Cardiac muscle cell (in vitro differentiated cells and primary cell): ENCODE data around the gene PTH1R. TPM values are rescaled to one million over a fixed set of nuclear protein-coding genes. Genes with fewer than 3 reads are reported as not detected.

Experiments used
- DNase-seq, 2 donors: peaks; one replicate each; pipeline versions ENCODE4 v3.0.0 to v3.0.0-alpha.2; 2010 to 2017; ENCODE audit warnings: low read depth in 1 of 2, low spot score in 1 of 2
- H3K27ac ChIP-seq: fragments of 200-600 bp; sonication (generic); 2 replicates; pipeline ENCODE4 v1.5.1; 2016
- H3K27me3 ChIP-seq: fragments of 200-600 bp; sonication (generic); 2 replicates; pipeline ENCODE4 v1.6.0; 2016; ENCODE audit warnings: control low read depth
- H3K36me3 ChIP-seq: fragments of 200-600 bp; sonication (generic); 2 replicates; pipeline ENCODE4 v1.5.1; 2016; ENCODE audit warnings: control low read depth
- H3K4me1 ChIP-seq: fragments of 200-600 bp; sonication (generic); 2 replicates; pipeline ENCODE4 v1.8.1; 2017; ENCODE audit warnings: low read depth, mild to moderate bottlenecking, mixed run types
- H3K4me3 ChIP-seq: fragments of 200-600 bp; sonication (generic); 2 replicates; pipeline ENCODE4 v1.5.1; 2016; ENCODE audit warnings: mild to moderate bottlenecking
- H3K9me3 ChIP-seq: fragments of 200-600 bp; sonication (generic); 2 replicates; pipeline ENCODE4 v1.5.1; 2017; ENCODE audit warnings: low read depth, mild to moderate bottlenecking, control low read depth
- polyA plus RNA-seq: library from polyadenylated mRNA; unstranded; fragments of >200 nt; fragmentation: Nextera tagmentation; extraction: Ambion mirVana; gene quantifications from 2 replicates; pipeline ENCODE4 v1.2.1, GENCODE V29; 2016
- total RNA-seq: library from RNA; depleted of rRNA; stranded (reverse); fragments of >200 nt; gene quantifications from 2 replicates; pipeline ENCODE4 v1.2.3, GENCODE V29; 2016
- TF ChIP-seq, protein P1 (sequence below): IDR thresholded peaks from 2 replicates; pipeline ENCODE4 v1.5.1; 2012; ENCODE audit warnings: low read depth, mild to moderate bottlenecking, low read length

PTH1R gene
- total RNA-seq (101 and 121 TPM in 2 replicates), polyA plus RNA-seq (112 and 164 TPM in 2 replicates)

DNA sequence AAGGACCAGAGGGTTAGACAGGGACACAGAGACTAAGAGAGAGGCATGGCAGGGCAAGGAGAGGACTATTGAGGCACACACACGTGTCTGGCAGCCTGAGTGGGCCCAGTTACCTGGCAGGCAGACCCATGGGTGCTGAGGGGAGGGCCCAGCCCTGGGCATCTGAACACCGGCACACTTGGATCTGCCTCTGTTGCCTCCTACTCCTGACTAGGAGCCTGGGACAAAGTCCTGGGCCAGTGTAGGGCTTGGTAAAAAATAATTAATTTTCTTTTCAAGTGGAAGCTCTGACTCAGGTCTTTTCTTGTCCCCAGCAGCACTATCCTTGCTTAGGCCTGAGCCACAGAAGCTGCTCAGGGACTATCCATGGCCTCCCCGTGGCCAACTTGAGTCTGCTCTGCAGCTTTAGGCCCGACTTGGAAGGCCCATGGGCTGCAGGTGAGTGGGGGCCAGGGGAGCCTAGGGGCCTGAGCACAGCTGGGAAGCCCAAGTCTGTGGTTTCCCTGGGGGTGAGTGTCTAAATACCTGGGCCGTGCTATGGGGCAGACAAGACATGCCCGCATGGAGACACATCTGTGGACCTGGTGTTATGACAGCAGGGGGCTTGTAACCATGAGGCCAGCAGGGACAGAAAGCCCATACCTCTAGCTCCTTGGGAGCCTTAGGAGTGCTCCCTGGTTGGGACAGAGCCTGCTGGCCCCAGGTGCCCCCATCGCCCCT is at the start of gene PTH1R:
TSS of gene PTH1R (plus strand) at position 316 of the 720 bp plus-strand sequence. CDS start 5,839 bp downstream, outside the sequence.
- no peaks in the 10 kb centered on the region for H3K27me3 ChIP-seq
- H3K4me1 ChIP-seq: peaks cover 76% of the 10 kb centered on the region
- TF ChIP-seq, protein P1, sequence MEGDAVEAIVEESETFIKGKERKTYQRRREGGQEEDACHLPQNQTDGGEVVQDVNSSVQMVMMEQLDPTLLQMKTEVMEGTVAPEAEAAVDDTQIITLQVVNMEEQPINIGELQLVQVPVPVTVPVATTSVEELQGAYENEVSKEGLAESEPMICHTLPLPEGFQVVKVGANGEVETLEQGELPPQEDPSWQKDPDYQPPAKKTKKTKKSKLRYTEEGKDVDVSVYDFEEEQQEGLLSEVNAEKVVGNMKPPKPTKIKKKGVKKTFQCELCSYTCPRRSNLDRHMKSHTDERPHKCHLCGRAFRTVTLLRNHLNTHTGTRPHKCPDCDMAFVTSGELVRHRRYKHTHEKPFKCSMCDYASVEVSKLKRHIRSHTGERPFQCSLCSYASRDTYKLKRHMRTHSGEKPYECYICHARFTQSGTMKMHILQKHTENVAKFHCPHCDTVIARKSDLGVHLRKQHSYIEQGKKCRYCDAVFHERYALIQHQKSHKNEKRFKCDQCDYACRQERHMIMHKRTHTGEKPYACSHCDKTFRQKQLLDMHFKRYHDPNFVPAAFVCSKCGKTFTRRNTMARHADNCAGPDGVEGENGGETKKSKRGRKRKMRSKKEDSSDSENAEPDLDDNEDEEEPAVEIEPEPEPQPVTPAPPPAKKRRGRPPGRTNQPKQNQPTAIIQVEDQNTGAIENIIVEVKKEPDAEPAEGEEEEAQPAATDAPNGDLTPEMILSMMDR: no peak
- no peaks in the 10 kb centered on the region for H3K36me3 ChIP-seq
- H3K4me3 ChIP-seq: no peak within 1 kb of the TSS
- no peak for DNase-seq
- H3K27ac ChIP-seq: peak within 1 kb of the TSS; percentile 84
- no peaks in the 10 kb centered on the region for H3K9me3 ChIP-seq

DNA sequence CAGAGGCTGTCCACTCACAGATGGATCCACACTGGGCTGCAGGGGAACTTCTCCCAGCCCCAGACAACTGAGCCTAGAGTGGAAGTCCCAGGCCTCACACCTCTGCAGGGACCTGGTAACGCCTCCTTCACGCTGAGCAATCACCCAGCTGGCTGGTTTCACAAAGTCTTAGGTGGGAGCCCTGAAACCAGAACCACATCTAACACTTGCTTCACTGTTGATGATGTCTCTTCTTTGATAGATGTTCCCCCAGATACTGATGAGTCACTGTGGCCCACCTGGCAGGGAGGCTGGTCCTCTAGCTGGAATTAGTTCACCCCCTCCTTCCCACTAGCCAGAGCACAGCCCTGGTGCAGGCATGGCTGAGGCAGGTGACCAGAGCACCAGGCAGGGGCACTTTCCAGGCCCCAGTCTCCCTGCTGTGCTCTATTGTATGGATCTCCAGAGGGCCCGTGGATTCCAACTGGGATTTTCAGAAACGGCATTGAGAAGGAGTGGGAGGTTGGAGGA is 47.8 kb upstream of the PTH1R start:
- Histone ChIP-seq H3K4me1 (no peaks in the 10 kb centered on the region), H3K36me3 (peaks cover 82% of the 10 kb centered on the region), H3K4me3 (no peak overlapping the region), H3K9me3 (no peaks in the 10 kb centered on the region), H3K27me3 (no peaks in the 10 kb centered on the region), H3K27ac (peak overlapping the region; percentile 27)
- TF ChIP-seq, protein P1: no peak
- DNase-seq: no peak

DNA sequence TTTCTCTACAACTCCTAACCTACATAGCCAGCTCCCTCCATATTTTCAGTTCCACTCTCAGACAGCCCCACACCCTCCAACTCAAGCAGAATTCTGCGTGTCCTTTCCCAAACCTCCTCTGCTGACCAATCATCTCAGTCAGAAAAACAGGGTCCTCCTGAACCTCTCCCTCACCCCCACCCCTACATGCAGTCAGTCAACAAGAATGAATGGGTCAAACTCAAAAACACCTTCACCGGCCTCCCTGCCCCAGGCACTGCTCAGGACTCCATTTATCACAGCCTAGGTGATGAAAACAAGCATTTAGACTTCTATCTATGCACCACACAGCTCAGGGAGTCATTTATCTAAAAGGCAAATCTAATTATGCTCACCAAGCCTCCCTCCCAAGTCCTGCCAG is 46.7 kb upstream of the PTH1R start:
- Histone ChIP-seq H3K27me3 (no peaks in the 10 kb centered on the region), H3K9me3 (no peaks in the 10 kb centered on the region), H3K27ac (peak overlapping the region; percentile 43), H3K4me1 (no peaks in the 10 kb centered on the region), H3K36me3 (peaks cover 81% of the 10 kb centered on the region), H3K4me3 (no peak overlapping the region)
- no peak for DNase-seq
- TF ChIP-seq, protein P1: no peak

DNA sequence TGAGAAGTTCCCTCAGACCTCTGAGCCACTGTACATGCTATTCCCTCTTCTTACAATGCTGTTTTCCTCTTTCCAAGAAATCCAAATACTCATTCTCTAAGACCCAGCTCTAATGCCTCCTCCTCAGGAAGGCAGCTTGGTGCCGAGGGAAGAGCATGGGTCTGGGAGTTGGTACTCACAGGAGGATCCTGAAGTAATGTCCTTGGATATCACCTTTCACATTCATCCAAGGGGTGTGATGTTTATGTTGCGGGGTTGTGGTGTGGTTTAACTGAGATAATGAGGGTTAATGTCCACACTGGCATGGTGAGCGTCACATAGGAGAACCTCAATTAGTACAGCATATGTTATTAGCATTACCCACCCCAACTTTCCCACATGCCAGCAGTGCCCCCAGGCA is 46.2 kb upstream of the PTH1R start:
- H3K27ac ChIP-seq: peak overlapping the region; percentile 43
- no peak for DNase-seq
- no peaks in the 10 kb centered on the region for H3K9me3 ChIP-seq
- H3K4me1 ChIP-seq: no peaks in the 10 kb centered on the region
- no peak overlapping the region for H3K4me3 ChIP-seq
- TF ChIP-seq, protein P1: no peak
- no peaks in the 10 kb centered on the region for H3K27me3 ChIP-seq
- H3K36me3 ChIP-seq: peaks cover 81% of the 10 kb centered on the region

DNA sequence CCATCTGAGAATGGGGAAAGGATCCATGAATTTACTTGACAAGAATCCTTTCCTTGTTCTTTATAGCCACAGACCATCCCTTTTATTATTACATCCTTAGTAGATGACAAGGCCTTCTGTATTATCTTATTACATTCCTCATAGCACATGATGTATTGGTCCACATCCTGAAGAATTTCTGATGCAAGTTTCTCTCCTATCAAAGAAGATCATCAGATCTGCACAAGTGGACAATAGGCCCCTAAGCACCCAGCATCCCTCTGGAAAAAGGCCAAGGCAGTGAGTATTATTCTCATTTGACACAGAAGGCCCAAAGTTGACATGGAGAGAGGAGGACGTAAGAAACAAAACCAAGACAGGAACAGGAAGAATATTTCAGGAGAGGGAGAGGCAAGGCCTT is 45.7 kb upstream of the PTH1R start:
- Histone ChIP-seq H3K9me3 (no peaks in the 10 kb centered on the region), H3K4me3 (no peak overlapping the region), H3K4me1 (no peaks in the 10 kb centered on the region), H3K36me3 (peaks cover 81% of the 10 kb centered on the region), H3K27ac (peak overlapping the region; percentile 42), H3K27me3 (no peaks in the 10 kb centered on the region)
- DNase-seq: no peak
- TF ChIP-seq, protein P1: no peak
